Vagina (tissue), 2 donors: ENCODE results near the gene SGCD.

Experiments
- POLR2A ChIP-seq, 2 donors: fragments of 450-650 bp; IDR thresholded peaks; one replicate each; pipeline ENCODE4 v1.6.1; 2017; ENCODE audit warnings: antibody characterized with exemption in 2 of 2, mild to moderate bottlenecking in 2 of 2, moderate library complexity in 2 of 2
- TF ChIP-seq, protein P1 (sequence below), 3 experiments: fragments of 450-650 bp in 2 of 3; fragments of 200-600 bp in 1 of 3; sonication (generic) in 1 of 3; IDR thresholded peaks; one replicate each; pipeline ENCODE4 v1.5.1; 2017 to 2019; ENCODE audit warnings: antibody characterized with exemption in 3 of 3, mild to moderate bottlenecking in 2 of 3, moderate library complexity in 2 of 3

DNA sequence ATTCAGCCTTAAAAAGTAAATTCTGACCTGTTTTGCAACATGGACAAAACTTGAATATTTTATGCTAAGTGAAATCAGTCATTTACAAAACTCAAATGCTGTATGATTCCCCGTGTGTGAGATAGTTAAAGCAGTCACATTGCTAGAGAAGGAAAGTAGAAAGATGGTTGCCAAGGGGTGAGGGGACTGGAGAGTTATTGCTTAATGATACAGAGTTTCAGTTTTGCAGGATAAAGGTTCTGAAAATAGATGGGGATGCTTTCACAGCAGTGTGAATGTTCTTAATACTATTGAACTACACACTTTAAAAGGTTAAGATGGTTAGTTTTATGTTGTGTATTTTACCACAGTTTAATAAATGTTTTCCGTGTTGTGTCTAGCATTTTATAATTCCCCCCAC, 51.2 kb downstream of the SGCD start:
- no peak for TF ChIP-seq POLR2A (IDR thresholded peaks at IDR 0.05)
- TF ChIP-seq, protein P1, sequence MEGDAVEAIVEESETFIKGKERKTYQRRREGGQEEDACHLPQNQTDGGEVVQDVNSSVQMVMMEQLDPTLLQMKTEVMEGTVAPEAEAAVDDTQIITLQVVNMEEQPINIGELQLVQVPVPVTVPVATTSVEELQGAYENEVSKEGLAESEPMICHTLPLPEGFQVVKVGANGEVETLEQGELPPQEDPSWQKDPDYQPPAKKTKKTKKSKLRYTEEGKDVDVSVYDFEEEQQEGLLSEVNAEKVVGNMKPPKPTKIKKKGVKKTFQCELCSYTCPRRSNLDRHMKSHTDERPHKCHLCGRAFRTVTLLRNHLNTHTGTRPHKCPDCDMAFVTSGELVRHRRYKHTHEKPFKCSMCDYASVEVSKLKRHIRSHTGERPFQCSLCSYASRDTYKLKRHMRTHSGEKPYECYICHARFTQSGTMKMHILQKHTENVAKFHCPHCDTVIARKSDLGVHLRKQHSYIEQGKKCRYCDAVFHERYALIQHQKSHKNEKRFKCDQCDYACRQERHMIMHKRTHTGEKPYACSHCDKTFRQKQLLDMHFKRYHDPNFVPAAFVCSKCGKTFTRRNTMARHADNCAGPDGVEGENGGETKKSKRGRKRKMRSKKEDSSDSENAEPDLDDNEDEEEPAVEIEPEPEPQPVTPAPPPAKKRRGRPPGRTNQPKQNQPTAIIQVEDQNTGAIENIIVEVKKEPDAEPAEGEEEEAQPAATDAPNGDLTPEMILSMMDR (IDR thresholded peaks at IDR 0.05), result no peak
